Gastrocnemius medialis (tissue), 4 donors: ENCODE measurements around the gene MC1R.

Source experiments
- POLR2A ChIP-seq, 2 donors: fragments of 450-650 bp; IDR thresholded peaks; one replicate each; pipeline ENCODE4 v1.6.1; 2017; ENCODE audit warnings: antibody characterized with exemption in 2 of 2, mild to moderate bottlenecking in 2 of 2, moderate library complexity in 2 of 2
- TF ChIP-seq, protein P1 (sequence below), 5 experiments: fragments of 450-650 bp in 3 of 5; fragments of 200-600 bp in 2 of 5; sonication (generic) in 2 of 5; IDR thresholded peaks in 4 of 5; conservative IDR thresholded peaks in 1 of 5; 1 replicate in 4 of 5; 2 replicates in 1 of 5; pipeline ENCODE4 v1.5.1; 2016 to 2019; ENCODE audit warnings: antibody characterized with exemption in 5 of 5, mild to moderate bottlenecking in 3 of 5, moderate library complexity in 3 of 5

- TF ChIP-seq POLR2A (IDR thresholded peaks at IDR 0.05): no peak
- TF ChIP-seq, protein P1, sequence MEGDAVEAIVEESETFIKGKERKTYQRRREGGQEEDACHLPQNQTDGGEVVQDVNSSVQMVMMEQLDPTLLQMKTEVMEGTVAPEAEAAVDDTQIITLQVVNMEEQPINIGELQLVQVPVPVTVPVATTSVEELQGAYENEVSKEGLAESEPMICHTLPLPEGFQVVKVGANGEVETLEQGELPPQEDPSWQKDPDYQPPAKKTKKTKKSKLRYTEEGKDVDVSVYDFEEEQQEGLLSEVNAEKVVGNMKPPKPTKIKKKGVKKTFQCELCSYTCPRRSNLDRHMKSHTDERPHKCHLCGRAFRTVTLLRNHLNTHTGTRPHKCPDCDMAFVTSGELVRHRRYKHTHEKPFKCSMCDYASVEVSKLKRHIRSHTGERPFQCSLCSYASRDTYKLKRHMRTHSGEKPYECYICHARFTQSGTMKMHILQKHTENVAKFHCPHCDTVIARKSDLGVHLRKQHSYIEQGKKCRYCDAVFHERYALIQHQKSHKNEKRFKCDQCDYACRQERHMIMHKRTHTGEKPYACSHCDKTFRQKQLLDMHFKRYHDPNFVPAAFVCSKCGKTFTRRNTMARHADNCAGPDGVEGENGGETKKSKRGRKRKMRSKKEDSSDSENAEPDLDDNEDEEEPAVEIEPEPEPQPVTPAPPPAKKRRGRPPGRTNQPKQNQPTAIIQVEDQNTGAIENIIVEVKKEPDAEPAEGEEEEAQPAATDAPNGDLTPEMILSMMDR (IDR thresholded peaks at IDR 0.05 in 4 of 5, conservative IDR thresholded peaks at IDR 0.05 in 1 of 5): no peak
Observed at GRCh38 chr16:89961920-89962319, 43.3 kb downstream of the MC1R start.
